HL-60 (cell line): Measurements from ENCODE around the gene MYO1E.

ENCODE experiments used
- DNase-seq, 2 experiments: peaks; one replicate each; pipeline ENCODE4 v3.0.0-alpha.2; 2010 to 2020; ENCODE audit warnings: low read depth in 1 of 2, low spot score in 1 of 2
- H3K27ac ChIP-seq: fragments of 250-450 bp; sonication (Bioruptor Pico); replicated peaks from 2 replicates; pipeline ENCODE4 v1.5.1; 2020; ENCODE audit warnings: mild to moderate bottlenecking, moderate library complexity
- H3K27me3 ChIP-seq: fragments of 250-450 bp; sonication (Bioruptor Pico); 2 replicates; pipeline ENCODE4 v1.5.1; 2021; ENCODE audit warnings: mild to moderate bottlenecking, moderate library complexity; ENCODE audit not compliant: insufficient read depth, poor library complexity, severe bottlenecking
- H3K4me3 ChIP-seq: replicated peaks from 2 replicates; pipeline ENCODE4 v1.5.1; 2011; ENCODE audit warnings: mild to moderate bottlenecking, control low read depth, low read length; ENCODE audit not compliant: insufficient read depth
- CTCF ChIP-seq: IDR thresholded peaks from one replicate; pipeline ENCODE4 v1.5.1; 2011; ENCODE audit warnings: low read length, control low read depth, inconsistent platforms; ENCODE audit not compliant: insufficient read depth
- GABPA ChIP-seq: IDR thresholded peaks from 2 replicates; pipeline ENCODE4 v1.6.1; 2012; ENCODE audit warnings: low read depth
- POLR2AphosphoS5 ChIP-seq: IDR thresholded peaks from 2 replicates; pipeline ENCODE4 v1.6.1; 2012; ENCODE audit warnings: low read depth
- REST ChIP-seq: IDR thresholded peaks from 2 replicates; pipeline ENCODE4 v1.6.1; 2012; ENCODE audit warnings: low read depth; ENCODE audit not compliant: insufficient replicate concordance
- SPI1 ChIP-seq: IDR thresholded peaks from 2 replicates; pipeline ENCODE4 v1.6.1; 2012; ENCODE audit warnings: low read depth, mild to moderate bottlenecking, borderline replicate concordance

MYO1E gene

GRCh38 chr15:59380902-59381610 lies 8.4 kb upstream of the MYO1E start:
- no peak overlapping the region for H3K27ac ChIP-seq
- no peak for TF ChIP-seq CTCF
- no peak for TF ChIP-seq POLR2AphosphoS5
- TF ChIP-seq GABPA: no peak
- TF ChIP-seq REST: no peak
- TF ChIP-seq SPI1: no peak
- no peak for DNase-seq

GRCh38 chr15:59379531-59379930 lies 6.9 kb upstream of the MYO1E start:
- no peak overlapping the region for H3K27ac ChIP-seq
- no peak for DNase-seq
- H3K27me3 ChIP-seq: peaks cover 6% of the 10 kb centered on the region
- TF ChIP-seq CTCF (no peak), REST (no peak), POLR2AphosphoS5 (no peak), GABPA (no peak), SPI1 (no peak)
- H3K4me3 ChIP-seq: no peak overlapping the region

More at GRCh38 chr15:59380902-59381610, 8.4 kb upstream of the MYO1E start:
- no peak overlapping the region for H3K4me3 ChIP-seq
- no peaks in the 10 kb centered on the region for H3K27me3 ChIP-seq

GRCh38 chr15:59378855-59379254 lies 6.2 kb upstream of the MYO1E start:
- Histone ChIP-seq H3K27me3 (peaks cover 6% of the 10 kb centered on the region), H3K4me3 (no peak overlapping the region), H3K27ac (no peak overlapping the region)
- no peak for TF ChIP-seq POLR2AphosphoS5
- TF ChIP-seq SPI1: 0 out of 2 replicates have a peak, but pooled peaks have one; percentile 13
- no peak for DNase-seq

- DNase-seq: no peak
- H3K4me3 ChIP-seq: no peak overlapping the region
- TF ChIP-seq CTCF (no peak), POLR2AphosphoS5 (no peak), SPI1 (no peak), REST (no peak), GABPA (no peak)
- no peak overlapping the region for H3K27ac ChIP-seq
- peaks cover 10% of the 10 kb centered on the region for H3K27me3 ChIP-seq
These were observed 5.3 kb upstream of the MYO1E start for GRCh38 chr15:59377924-59378323.
